H1 (cell line): ENCODE measurements around the gene ZNF765. TPM values are rescaled to one million over a fixed set of nuclear protein-coding genes. Genes with fewer than 3 reads are reported as not detected.
A peak's percentile ranks its signal among the peaks of the same experiment; 100 is the strongest.

Source experiments
- CTCF ChIA-PET: fragments of 300-600 bp; sonication (Branson Sonifier 250); formaldehyde crosslinking; loops from one replicate; lab custom pipeline; 2021; ENCODE audit not compliant: partially characterized antibody; lab: Charles Lee
- POLR2A ChIA-PET: fragments of 300-600 bp; sonication (Branson Sonifier 250); formaldehyde crosslinking; loops from one replicate; lab custom pipeline; 2021; ENCODE audit warnings: inconsistent platforms; ENCODE audit not compliant: partially characterized antibody; lab: Charles Lee
- DNase-seq, 2 experiments: peaks; one replicate each; pipeline versions ENCODE4 v3.0.0 to v3.0.0-alpha.2; 2010 to 2022; ENCODE audit warnings: low spot score in 2 of 2, low read depth in 1 of 2, mixed read lengths in 1 of 2
- FAIRE-seq: peaks from 2 replicates; lab custom pipeline; 2011; peaks lifted over from hg19 to GRCh38; lab: Jason Lieb, UNC
- H2AFZ ChIP-seq: 2 replicates; pipeline ENCODE4 v1.8.1; 2012; ENCODE audit warnings: low read length, inconsistent platforms
- H2AK5ac ChIP-seq: 2 replicates; pipeline ENCODE4 v1.6.1; 2013; ENCODE audit warnings: low read depth, low read length
- H2BK120ac ChIP-seq: replicated peaks from 2 replicates; pipeline ENCODE3; 2013; ENCODE audit warnings: low read depth, low read length, inconsistent platforms
- H2BK12ac ChIP-seq: 2 replicates; pipeline ENCODE4 v1.6.1; 2013; ENCODE audit warnings: low read depth, low read length
- H2BK15ac ChIP-seq: 2 replicates; pipeline ENCODE4 v1.6.1; 2013; ENCODE audit warnings: low read length
- H2BK20ac ChIP-seq: 2 replicates; pipeline ENCODE4 v1.6.1; 2013; ENCODE audit warnings: low read length
- H2BK5ac ChIP-seq: 2 replicates; pipeline ENCODE4 v1.6.1; 2013; ENCODE audit warnings: low read depth, low read length
- H3K14ac ChIP-seq: 2 replicates; pipeline ENCODE4 v1.6.1; 2013; ENCODE audit warnings: inconsistent platforms; ENCODE audit not compliant: insufficient read length
- H3K18ac ChIP-seq: 2 replicates; pipeline ENCODE4 v1.6.1; 2013; ENCODE audit warnings: low read length; ENCODE audit errors: extremely low read depth
- H3K23ac ChIP-seq: 2 replicates; pipeline ENCODE4 v1.6.1; 2013; ENCODE audit warnings: inconsistent platforms; ENCODE audit not compliant: insufficient read length
- H3K23me2 ChIP-seq: 2 replicates; pipeline ENCODE4 v1.6.1; 2013; ENCODE audit warnings: low read depth, low read length
- H3K27ac ChIP-seq: 2 replicates; pipeline ENCODE4 v1.6.1; 2011; ENCODE audit warnings: low read depth, low read length, inconsistent platforms
- H3K27me3 ChIP-seq, 4 experiments: replicated peaks in 1 of 4; 1 replicate in 1 of 4; 2 replicates in 3 of 4; pipeline versions ENCODE4 v1.6.1 to v1.8.1; 2011 to 2013; ENCODE audit warnings: low read length in 3 of 4, mild to moderate bottlenecking in 3 of 4, inconsistent platforms in 2 of 4, mixed read lengths in 2 of 4, moderate library complexity in 1 of 4; ENCODE audit not compliant: control insufficient read depth in 3 of 4, insufficient read depth in 3 of 4; ENCODE audit errors: extremely low read depth in 1 of 4
- H3K36me3 ChIP-seq, 4 experiments: 2 replicates each; pipeline versions ENCODE4 v1.6.1 to v1.8.1; 2011 to 2013; ENCODE audit warnings: mild to moderate bottlenecking in 4 of 4, low read length in 3 of 4, moderate library complexity in 2 of 4, control low read depth in 1 of 4, inconsistent platforms in 1 of 4; ENCODE audit not compliant: insufficient read depth in 4 of 4, control insufficient read depth in 2 of 4
- H3K4ac ChIP-seq: replicated peaks from 2 replicates; pipeline ENCODE3; 2013; ENCODE audit warnings: low read length, low read depth, mixed read lengths, inconsistent platforms; ENCODE audit not compliant: insufficient read length
- H3K4me1 ChIP-seq, 4 experiments: replicated peaks in 1 of 4; 1 replicate in 1 of 4; 2 replicates in 3 of 4; pipeline versions ENCODE4 v1.6.1 to v1.8.1; 2011 to 2013; ENCODE audit warnings: low read length in 3 of 4, inconsistent platforms in 2 of 4, mixed read lengths in 1 of 4; ENCODE audit not compliant: insufficient read depth in 4 of 4, control insufficient read depth in 3 of 4
- H3K4me2 ChIP-seq, 2 experiments: 2 replicates each; pipeline versions ENCODE4 v1.6.1 to v1.8.1; 2011 to 2013; ENCODE audit warnings: low read depth in 2 of 2, low read length in 2 of 2, control low read depth in 1 of 2, inconsistent platforms in 1 of 2, mild to moderate bottlenecking in 1 of 2; ENCODE audit not compliant: insufficient read depth in 1 of 2
- H3K4me3 ChIP-seq, 4 experiments: fragments of 200-600, 300-600 bp in 1 of 4; sonication (generic), shearing (Covaris generic), sonication (Bioruptor Twin) in 1 of 4; 2 replicates each; pipeline versions ENCODE4 v1.5.1 to v1.8.1; 2011 to 2016; ENCODE audit warnings: low read length in 4 of 4, low read depth in 3 of 4, control low read depth in 2 of 4, inconsistent platforms in 2 of 4, mild to moderate bottlenecking in 2 of 4, mixed read lengths in 1 of 4, moderate library complexity in 1 of 4; ENCODE audit not compliant: insufficient read depth in 2 of 4; ENCODE audit errors: extremely low read depth in 1 of 4
- H3K56ac ChIP-seq: replicated peaks from 2 replicates; pipeline ENCODE3; 2013; ENCODE audit warnings: low read depth, mild to moderate bottlenecking, mixed read lengths, low read length, inconsistent platforms; ENCODE audit not compliant: insufficient read length
- H3K79me1 ChIP-seq: 2 replicates; pipeline ENCODE4 v1.6.1; 2013; ENCODE audit warnings: low read depth, low read length, control low read depth
- H3K79me2 ChIP-seq, 2 experiments: 2 replicates each; pipeline versions ENCODE4 v1.6.1 to v1.8.1; 2012 to 2013; ENCODE audit warnings: low read length in 2 of 2, mild to moderate bottlenecking in 2 of 2, inconsistent platforms in 1 of 2; ENCODE audit not compliant: insufficient read depth in 2 of 2, control insufficient read depth in 1 of 2
- H3K9ac ChIP-seq, 4 experiments: replicated peaks in 1 of 4; 1 replicate in 1 of 4; 2 replicates in 3 of 4; pipeline versions ENCODE4 v1.6.1 to v1.8.1; 2011 to 2013; ENCODE audit warnings: low read depth in 3 of 4, low read length in 3 of 4, control low read depth in 2 of 4, mild to moderate bottlenecking in 2 of 4, moderate library complexity in 2 of 4, inconsistent platforms in 1 of 4; ENCODE audit errors: extremely low read depth in 1 of 4
- H3K9me3 ChIP-seq, 2 experiments: 2 replicates each; pipeline versions ENCODE4 v1.6.1 to v1.8.1; 2012 to 2013; ENCODE audit warnings: mild to moderate bottlenecking in 2 of 2, moderate library complexity in 2 of 2, control low read depth in 1 of 2, inconsistent platforms in 1 of 2, low read depth in 1 of 2, low read length in 1 of 2, mixed read lengths in 1 of 2; ENCODE audit not compliant: insufficient read depth in 2 of 2
- H4K20me1 ChIP-seq, 2 experiments: replicated peaks in 1 of 2; 2 replicates each; pipeline versions ENCODE3 to v1.8.1; 2011 to 2013; ENCODE audit warnings: inconsistent platforms in 2 of 2, low read length in 2 of 2, mild to moderate bottlenecking in 1 of 2; ENCODE audit not compliant: insufficient read depth in 2 of 2, control insufficient read depth in 1 of 2
- H4K5ac ChIP-seq: 2 replicates; pipeline ENCODE4 v1.6.1; 2013; ENCODE audit warnings: low read length, low read depth, mixed read lengths, inconsistent platforms; ENCODE audit not compliant: insufficient read length
- H4K8ac ChIP-seq: 2 replicates; pipeline ENCODE4 v1.8.0; 2013; ENCODE audit warnings: mild to moderate bottlenecking, moderate library complexity, low read length, inconsistent platforms; ENCODE audit not compliant: insufficient read depth; ENCODE audit errors: extremely low read depth
- H4K91ac ChIP-seq: replicated peaks from 2 replicates; pipeline ENCODE3; 2013; ENCODE audit warnings: low read length, mixed read lengths, inconsistent platforms; ENCODE audit not compliant: insufficient read length
- HDAC2 ChIP-seq, 2 experiments: fragments of 300-600 bp in 1 of 2; sonication (generic) in 1 of 2; IDR thresholded peaks; 2 replicates each; pipeline ENCODE4 v1.6.1; 2011 to 2012; ENCODE audit warnings: low read depth in 2 of 2, low read length in 2 of 2, mild to moderate bottlenecking in 2 of 2, moderate library complexity in 2 of 2, borderline replicate concordance in 1 of 2, inconsistent platforms in 1 of 2
- KDM4A ChIP-seq: IDR thresholded peaks from one replicate; pipeline ENCODE4 v1.7.1; 2012; ENCODE audit warnings: low read depth, mild to moderate bottlenecking, moderate library complexity, low read length, inconsistent platforms; ENCODE audit not compliant: severe bottlenecking
- YY1 ChIP-seq: IDR thresholded peaks from 2 replicates; pipeline ENCODE4 v1.6.1; 2011; ENCODE audit warnings: low read depth, mild to moderate bottlenecking, low read length
- WGBS, 2 experiments: shearing (Covaris generic) in 1 of 2; methylation state at CpG; one replicate each; pipeline versions ENCODE4 v1.1.6 to v1.1.7; 2013 to 2015; ENCODE audit warnings: low lambda C conversion rate in 2 of 2, mixed read lengths in 2 of 2, inconsistent platforms in 1 of 2, low coverage in 1 of 2, missing lambda C conversion rate in 1 of 2; ENCODE audit not compliant: insufficient replicate concordance in 2 of 2, insufficient coverage in 1 of 2, insufficient read length in 1 of 2; ENCODE audit errors: extremely low coverage in 1 of 2, missing lambda C conversion rate in 1 of 2; 5-methylcytosine and 5-hydroxymethylcytosine counted together
- polyA plus RNA-seq, 7 experiments: library from polyadenylated mRNA; depleted of rRNA in 3 of 7; stranded (reverse) in 5 of 7; unstranded in 2 of 7; fragments of >200 nt in 5 of 7; fragments of 200-250 nt in 2 of 7; gene quantifications; 1 replicate in 5 of 7; 2 replicates in 1 of 7; 4 replicates in 1 of 7; pipeline versions ENCODE4 v1.2.1 to v1.2.3, GENCODE V29; 2011 to 2013; ENCODE audit warnings: missing spikeins in 2 of 7, mixed read lengths in 2 of 7
- total RNA-seq: library from RNA; stranded (reverse); fragmentation: NEBNext Ultra II Directional; extraction: Animal tissue kit (Norgen Biotek cat#: 25700); gene quantifications from 2 replicates; pipeline ENCODE4 v1.2.1, GENCODE V29; 2021

Gene ZNF765
- total and polyA plus RNA-seq, 2 of the 8 experiments (the other 6 are each of a cell fraction or from before 2014, with no cell fraction given) = 4.5 to 22.3 TPM

DNA sequence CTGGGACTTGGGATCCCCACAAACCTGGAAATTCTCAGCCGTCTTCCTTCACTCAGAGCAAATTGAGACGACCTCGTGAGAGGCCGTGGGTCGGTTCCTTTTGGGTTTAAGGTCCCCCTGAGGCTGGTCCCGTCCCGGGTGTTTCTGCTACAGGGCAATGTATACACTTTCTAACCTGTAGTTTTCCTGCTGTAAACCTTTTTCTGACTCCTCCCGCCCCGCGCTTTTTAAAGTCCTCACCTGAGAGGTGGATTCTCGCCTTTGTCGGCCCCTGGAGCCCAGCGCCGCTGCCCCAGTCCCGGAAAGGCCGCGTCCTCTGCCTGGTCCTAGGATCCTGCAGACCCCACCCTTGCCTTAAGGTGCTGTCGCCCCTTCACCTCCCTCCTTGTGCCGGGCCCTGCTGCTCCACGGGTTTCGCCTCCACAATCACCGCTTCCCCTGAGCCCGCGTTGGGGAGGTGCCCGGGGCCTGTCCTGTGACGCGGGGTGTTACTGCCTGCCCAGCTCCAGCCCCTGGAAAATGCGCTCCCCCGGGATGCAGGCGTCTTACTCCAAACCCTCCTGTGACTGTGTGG lies 37.2 kb downstream of the ZNF765 start:
- H2BK12ac ChIP-seq = no peak overlapping the region

More for the DNA sequence above, 37.2 kb downstream of the ZNF765 start:
- Histone ChIP-seq H3K27me3 (no peaks in the 10 kb centered on the region), H3K4me3 (peak overlapping the region; percentile 81 to 88 (median 84)), H2BK20ac (no peak overlapping the region), H3K18ac (no peak overlapping the region), H2BK15ac (no peak overlapping the region), H3K4me1 (peaks cover 0 to 2% (median under 1%) of the 10 kb centered on the region in 4 experiments; a peak in 4 of 7 replicates), H4K91ac (no peak overlapping the region), H2AFZ (no peak overlapping the region), H2BK120ac (no peak overlapping the region), H3K23me2 (peaks cover 3% of the 10 kb centered on the region; the same call in 1 of the 2 replicates), H3K23ac (no peak overlapping the region), H3K9me3 (no peaks in the 10 kb centered on the region), H2BK5ac (no peak overlapping the region), H4K8ac (peak overlapping the region; percentile 35; the same call in 1 of the 2 replicates), H3K36me3 (peaks cover 5 to 22% (median 9%) of the 10 kb centered on the region in 4 experiments; a peak in 5 of 8 replicates), H3K14ac (no peak overlapping the region), H4K5ac (no peak overlapping the region), H4K20me1 (peaks cover 0 to 6% of the 10 kb centered on the region in 2 experiments), H3K27ac (no peak overlapping the region), H3K79me1 (peaks cover 3% of the 10 kb centered on the region; the same call in 1 of the 2 replicates), H2AK5ac (no peak overlapping the region), H3K4ac (no peak overlapping the region), H3K79me2 (peaks cover 0 to 32% of the 10 kb centered on the region in 2 experiments; a peak in 2 of 4 replicates), H3K56ac (no peak overlapping the region), H3K4me2 (peak overlapping the region; percentile 76 to 88), H3K9ac (peak overlapping the region in 3 of 4 experiments; percentile 69 to 73 (median 70); a peak in 6 of 7 replicates)
- ChIA-PET POLR2A (interaction anchor here (1.3 to 3.3 kb wide), 3 partner anchors 22 to 33 kb away, joined by 3 to 11 read pairs (median 3); no protein-coding TSS in a partner anchor), CTCF (interaction anchor here (0.6 kb wide), 1 partner anchor 13 kb away, joined by 3 read pairs; no protein-coding TSS in a partner anchor)
- FAIRE-seq (no peak), DNase-seq (peak in 1 of 2 experiments; percentile 56)
- 0 out of 4 replicates have a peak, but pooled peaks of 1 of the 2 experiments have one; percentile 7 for TF ChIP-seq HDAC2 (IDR thresholded peaks at IDR 0.05; ENCODE audit: borderline replicate concordance in 1 of 2, low read depth in 2 of 2, low read length in 2 of 2)
- TF ChIP-seq KDM4A = peak; percentile 32
- no peak for TF ChIP-seq YY1
- 2% methylated on average over 26 of the region's 30 CpGs; no CpG with 5 or more reads in 1 of the 2 experiments for WGBS, 2 experiments
